Keratinocyte (primary cell): ENCODE results near the gene MCF2. TPM values are rescaled to one million over a fixed set of nuclear protein-coding genes. Genes with fewer than 3 reads are reported as not detected.

ENCODE experiments used
- DNase-seq: peaks from one replicate; pipeline ENCODE4 v3.0.0-alpha.2; 2011; ENCODE audit warnings: low read depth, missing footprints, low spot score
- FAIRE-seq: peaks from 2 replicates; lab custom pipeline; 2011; peaks lifted over from hg19 to GRCh38; lab: Jason Lieb, UNC
- H2AFZ ChIP-seq: 2 replicates; pipeline ENCODE4 v1.6.0; 2012; ENCODE audit warnings: low read length, control low read depth, inconsistent platforms; ENCODE audit not compliant: control insufficient read depth
- H3K27ac ChIP-seq: 2 replicates; pipeline ENCODE4 v1.5.1; 2011; ENCODE audit warnings: low read length; ENCODE audit not compliant: control insufficient read depth, insufficient read depth
- H3K27me3 ChIP-seq: 3 replicates; pipeline ENCODE4 v1.6.0; 2011; ENCODE audit warnings: low read length; ENCODE audit not compliant: control insufficient read depth, insufficient read depth; ENCODE audit errors: extremely low read depth
- H3K36me3 ChIP-seq, 2 experiments: 2 replicates in 1 of 2; 3 replicates in 1 of 2; pipeline ENCODE4 v1.5.1; 2011; ENCODE audit warnings: low read length in 2 of 2, mild to moderate bottlenecking in 1 of 2; ENCODE audit not compliant: control insufficient read depth in 2 of 2, insufficient read depth in 2 of 2; ENCODE audit errors: extremely low read depth in 1 of 2
- H3K4me1 ChIP-seq: 3 replicates; pipeline ENCODE4 v1.5.1; 2011; ENCODE audit warnings: low read length; ENCODE audit not compliant: control insufficient read depth, insufficient read depth; ENCODE audit errors: extremely low read depth
- H3K4me2 ChIP-seq: 3 replicates; pipeline ENCODE4 v1.6.0; 2011; ENCODE audit warnings: low read depth, low read length; ENCODE audit not compliant: control insufficient read depth, insufficient read depth; ENCODE audit errors: extremely low read depth
- H3K4me3 ChIP-seq, 3 experiments: fragments of 200-600 bp in 1 of 3; sonication (generic) in 1 of 3; 2 replicates in 2 of 3; 3 replicates in 1 of 3; pipeline ENCODE4 v1.5.1; 2011 to 2016; ENCODE audit warnings: low read length in 3 of 3, mild to moderate bottlenecking in 3 of 3, control low read depth in 2 of 3, inconsistent platforms in 1 of 3, low read depth in 1 of 3, mixed read lengths in 1 of 3, mixed run types in 1 of 3, moderate library complexity in 1 of 3; ENCODE audit not compliant: control insufficient read depth in 2 of 3, insufficient read depth in 2 of 3; ENCODE audit errors: extremely low read depth in 1 of 3
- H3K79me2 ChIP-seq: 2 replicates; pipeline ENCODE4 v1.6.0; 2012; ENCODE audit warnings: low read length; ENCODE audit not compliant: control insufficient read depth, insufficient read depth
- H3K9ac ChIP-seq: 3 replicates; pipeline ENCODE4 v1.6.0; 2011; ENCODE audit warnings: low read length; ENCODE audit not compliant: control insufficient read depth, insufficient read depth; ENCODE audit errors: extremely low read depth
- H3K9me1 ChIP-seq: 3 replicates; pipeline ENCODE4 v1.6.0; 2011; ENCODE audit warnings: low read length; ENCODE audit not compliant: control insufficient read depth, insufficient read depth; ENCODE audit errors: extremely low read depth
- H3K9me3 ChIP-seq: 2 replicates; pipeline ENCODE4 v1.5.1; 2012; ENCODE audit warnings: low read depth, low read length; ENCODE audit not compliant: control insufficient read depth
- H4K20me1 ChIP-seq: 3 replicates; pipeline ENCODE4 v1.6.0; 2011; ENCODE audit warnings: low read length; ENCODE audit not compliant: control insufficient read depth, insufficient read depth; ENCODE audit errors: extremely low read depth
- EZH2 ChIP-seq: IDR thresholded peaks from one replicate; pipeline ENCODE4 v1.6.1; 2012; ENCODE audit warnings: inconsistent platforms, mild to moderate bottlenecking, low read length, moderate library complexity
- dilution Hi-C: fragments of 300-500 bp; cut with MboI; formaldehyde crosslinking; loops from one replicate; pipeline ENCODE4 v1.7.0; 2020; ENCODE audit warnings: low sequenced_read_pairs; ENCODE audit not compliant: extremely low pct_ligation_motif_present
- polyA plus RNA-seq, 5 experiments: library from polyadenylated mRNA; depleted of rRNA in 3 of 5; stranded (reverse) in 3 of 5; stranded (forward) in 1 of 5; unstranded in 1 of 5; fragments of >200 nt; gene quantifications; 1 replicate in 1 of 5; 2 replicates in 3 of 5; 3 replicates in 1 of 5; pipeline versions ENCODE4 v1.2.1 to v1.2.3, GENCODE V29; 2011 to 2012; ENCODE audit warnings: missing spikeins in 2 of 5, low read depth in 1 of 5, low replicate concordance in 1 of 5
- small RNA-seq, 3 experiments: library from RNA; depleted of rRNA; stranded (forward); fragments of <200 nt; gene quantifications; one replicate each; pipeline ENCODE3, GENCODE V24; 2012; ENCODE audit warnings: low read depth in 3 of 3, low replicate concordance in 1 of 3; ENCODE audit not compliant: insufficient read length in 3 of 3
- TF ChIP-seq, protein P1 (sequence below), 3 experiments: IDR thresholded peaks in 1 of 3; conservative IDR thresholded peaks in 1 of 3; optimal IDR thresholded peaks in 1 of 3; 2 replicates in 2 of 3; 3 replicates in 1 of 3; pipeline versions ENCODE3 to v1.5.1; 2011; ENCODE audit warnings: low read length in 3 of 3, mild to moderate bottlenecking in 3 of 3, moderate library complexity in 2 of 3, control low read depth in 1 of 3, inconsistent platforms in 1 of 3; ENCODE audit not compliant: insufficient read depth in 2 of 3; ENCODE audit errors: extremely low read depth in 1 of 3

Gene MCF2
- polyA plus RNA-seq, 1 donor (not counting 4 experiments of a cell fraction or from before 2014, with no cell fraction given) = 0.75 TPM

- Histone ChIP-seq H3K4me2 (no peak overlapping the region), H3K79me2 (no peaks in the 10 kb centered on the region), H3K4me1 (no peaks in the 10 kb centered on the region), H3K27me3 (no peaks in the 10 kb centered on the region), H3K27ac (no peak overlapping the region), H3K9me3 (no peaks in the 10 kb centered on the region), H4K20me1 (no peaks in the 10 kb centered on the region), H3K36me3 (no peaks in the 10 kb centered on the region), H2AFZ (no peak overlapping the region), H3K9ac (no peak overlapping the region), H3K9me1 (no peaks in the 10 kb centered on the region), H3K4me3 (no peak overlapping the region)
- dilution Hi-C loops = no loop called here
- TF ChIP-seq, protein P1, sequence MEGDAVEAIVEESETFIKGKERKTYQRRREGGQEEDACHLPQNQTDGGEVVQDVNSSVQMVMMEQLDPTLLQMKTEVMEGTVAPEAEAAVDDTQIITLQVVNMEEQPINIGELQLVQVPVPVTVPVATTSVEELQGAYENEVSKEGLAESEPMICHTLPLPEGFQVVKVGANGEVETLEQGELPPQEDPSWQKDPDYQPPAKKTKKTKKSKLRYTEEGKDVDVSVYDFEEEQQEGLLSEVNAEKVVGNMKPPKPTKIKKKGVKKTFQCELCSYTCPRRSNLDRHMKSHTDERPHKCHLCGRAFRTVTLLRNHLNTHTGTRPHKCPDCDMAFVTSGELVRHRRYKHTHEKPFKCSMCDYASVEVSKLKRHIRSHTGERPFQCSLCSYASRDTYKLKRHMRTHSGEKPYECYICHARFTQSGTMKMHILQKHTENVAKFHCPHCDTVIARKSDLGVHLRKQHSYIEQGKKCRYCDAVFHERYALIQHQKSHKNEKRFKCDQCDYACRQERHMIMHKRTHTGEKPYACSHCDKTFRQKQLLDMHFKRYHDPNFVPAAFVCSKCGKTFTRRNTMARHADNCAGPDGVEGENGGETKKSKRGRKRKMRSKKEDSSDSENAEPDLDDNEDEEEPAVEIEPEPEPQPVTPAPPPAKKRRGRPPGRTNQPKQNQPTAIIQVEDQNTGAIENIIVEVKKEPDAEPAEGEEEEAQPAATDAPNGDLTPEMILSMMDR (optimal IDR thresholded peaks at IDR 0.05 in 1 of 3, IDR thresholded peaks at IDR 0.05 in 1 of 3, conservative IDR thresholded peaks at IDR 0.05 in 1 of 3; ENCODE audit: extremely low read depth in 1 of 3, insufficient read depth in 2 of 3, low read length in 3 of 3) = no peak
- no peak for TF ChIP-seq EZH2
- FAIRE-seq (no peak), DNase-seq (no peak)
Measured at GRCh38 chrX:139532834-139533233, 175.1 kb downstream of the MCF2 start.

Small RNA genes lying within 50 kb of the gene (small RNA-seq; reads per million reads assigned to genes)
- gene RF01210 = 0 reads per million in 3 experiments

Other genes with a start within 250 kb of the MCF2 start
- not detected in 3 replicates for gene F9, start 177.4 kb downstream of the MCF2 start, polyA plus RNA-seq
- gene ATP11C, start 224.9 kb upstream of the MCF2 start, polyA plus RNA-seq = 7.8 to 14.0 TPM (median 8.3 TPM) in 3 replicates